Measurements from ENCODE around the gene TAF9.

- TF ChIP-seq CTCF (IDR thresholded peaks at IDR 0.05), result no peak
- TF ChIP-seq IRF2 (CRISPR knock-in tag; IDR thresholded peaks at IDR 0.05; ENCODE audit: borderline replicate concordance, low read depth), result no peak
- no peak for TF ChIP-seq ATF2 (CRISPR knock-in tag; IDR thresholded peaks at IDR 0.05; ENCODE audit: borderline replicate concordance, low read depth)
- TF ChIP-seq TEAD4 (CRISPR knock-in tag; IDR thresholded peaks at IDR 0.05), result no peak
- TF ChIP-seq MAX (CRISPR knock-in tag; IDR thresholded peaks at IDR 0.05), result no peak
- TF ChIP-seq ERG (CRISPR knock-in tag; IDR thresholded peaks at IDR 0.05), result no peak
- TF ChIP-seq ZNF416 (CRISPR knock-in tag; IDR thresholded peaks at IDR 0.05), result no peak
- TF ChIP-seq NR2C2 (CRISPR knock-in tag; IDR thresholded peaks at IDR 0.05), result no peak
- TF ChIP-seq RELA (CRISPR knock-in tag; IDR thresholded peaks at IDR 0.05; ENCODE audit: borderline replicate concordance), result no peak
- TF ChIP-seq ZNF263 (CRISPR knock-in tag; IDR thresholded peaks at IDR 0.05; ENCODE audit: low read depth), result no peak
Observed at GRCh38 chr5:69404659-69405330, 35.5 kb upstream of the TAF9 start.

Data from WTC11 (cell line).